ENCODE measurements around the gene TUBGCP6. TPM values are rescaled to one million over a fixed set of nuclear protein-coding genes. Genes with fewer than 3 reads are reported as not detected.

Gene TUBGCP6
- total and polyA plus RNA-seq, 2 experiments from 2014 or later: 18.6 to 47.1 TPM

GRCh38 chr22:50284479-50284878 lies 39.7 kb upstream of the TUBGCP6 start:
- no peaks in the 10 kb centered on the region for H4K20me1 ChIP-seq (replicated peaks; ENCODE audit: insufficient read depth)
- no peak for ATAC-seq

More at GRCh38 chr22:50284479-50284878, 39.7 kb upstream of the TUBGCP6 start:
- Mint-ChIP-seq H3K27me3 (ENCODE audit: insufficient read depth, low read depth, poor library complexity) (peaks cover 5% of the 10 kb centered on the region), H3K9me3 (no peaks in the 10 kb centered on the region), H3K27ac (no peak overlapping the region), H3K4me3 (no peak overlapping the region), H3K36me3 (ENCODE audit: low read depth) (peaks cover 32% of the 10 kb centered on the region), H3K4me1 (no peaks in the 10 kb centered on the region)
- TF ChIP-seq JUNB (IDR thresholded peaks at IDR 0.05; ENCODE audit: unreplicated experiment) (no peak), EZH2 (IDR thresholded peaks at IDR 0.05; ENCODE audit: low read depth, unreplicated experiment) (no peak), ETS1 (IDR thresholded peaks at IDR 0.05) (no peak), REST (IDR thresholded peaks at IDR 0.05; ENCODE audit: unreplicated experiment) (peak; percentile 13), EZH2phosphoT487 (IDR thresholded peaks at IDR 0.05; ENCODE audit: unreplicated experiment) (no peak), CTCF (conservative IDR thresholded peaks at IDR 0.05; ENCODE audit: low read depth in 2 of 2) (no peak)
- Histone ChIP-seq H3K4me2 (no peak overlapping the region), H3F3A (replicated peaks; ENCODE audit: low read depth) (no peaks in the 10 kb centered on the region), H3K4me1 (ENCODE audit: insufficient read depth) (no peaks in the 10 kb centered on the region), H3K27me3 (ENCODE audit: insufficient read depth) (no peaks in the 10 kb centered on the region), H3K4me3 (no peak overlapping the region), H2AFZ (no peak overlapping the region), H3K27ac (ENCODE audit: low read depth) (no peak overlapping the region), H3K79me2 (replicated peaks; ENCODE audit: insufficient read depth) (no peaks in the 10 kb centered on the region), H3K9me2 (ENCODE audit: insufficient read depth) (no peaks in the 10 kb centered on the region), H3K36me3 (ENCODE audit: insufficient read depth) (no peaks in the 10 kb centered on the region)
- no peak for DNase-seq (ENCODE audit: low spot score)
